ENCODE data around the gene HSPA8. TPM values are rescaled to one million over a fixed set of nuclear protein-coding genes. Genes with fewer than 3 reads are reported as not detected.
A peak's percentile ranks its signal among the peaks of the same experiment; 100 is the strongest.

The HSPA8 gene
- total and polyA plus RNA-seq, 4 experiments from 2014 or later: 809 to 1,778 (median 1,237) TPM

- Mint-ChIP-seq H3K9me3 (peaks cover 0 to 4% (median 0%) of the 10 kb centered on the region in 8 donors), H3K4me1 (peaks cover 26 to 75% (median 41%) of the 10 kb centered on the region in 4 donors), H3K36me3 (peaks cover 21 to 33% of the 10 kb centered on the region in 2 donors), H3K4me3 (peak overlapping the region in 6 of 8 donors; percentile 6 to 78 (median 64)), H3K27ac (peak overlapping the region; percentile 21 to 97 (median 90)), H3K27me3 (no peaks in the 10 kb centered on the region)
- DNase-seq: no peak
- no peaks in the 10 kb centered on the region for H3K9me3 ChIP-seq (ENCODE audit: control insufficient read depth in 1 of 2, low read length in 2 of 2)
- intact Hi-C loops (cut with micrococcal nuclease): no loop called here
- H3K27me3 ChIP-seq (ENCODE audit: insufficient read depth, low read length): no peaks in the 10 kb centered on the region
- H3K4me3 ChIP-seq (ENCODE audit: low read length in 2 of 2): no peak overlapping the region
- peak overlapping the region; percentile 99 for H3K27ac ChIP-seq (ENCODE audit: low read depth, low read length)
- peaks cover 12% of the 10 kb centered on the region for H3K36me3 ChIP-seq (ENCODE audit: insufficient read depth, low read length)
- ChIA-PET POLR2A (ENCODE audit: partially characterized antibody) (interaction anchor here (7.1 to 23.4 kb wide), 4 partner anchors 3 to 37 kb away, joined by 49 to 891 read pairs (median 424); partner anchors contain the start of gene HSPA8), CTCF (ENCODE audit: partially characterized antibody) (interaction anchor here (1.3 to 16.8 kb wide), 6 partner anchors 11 to 202 kb away, joined by 3 to 414 read pairs (median 18); no protein-coding TSS in a partner anchor)
- H3K4me1 ChIP-seq (ENCODE audit: insufficient read depth, low read length): peaks cover 55% of the 10 kb centered on the region
Measured at GRCh38 chr11:123065621-123066020, 3.7 kb upstream of the HSPA8 start.

- intact Hi-C loops (cut with micrococcal nuclease): loop anchor here (2.0 to 5.0 kb wide), 3 partner anchors 181 to 368 kb away; partner anchors contain the start of genes GRAMD1B and JHY
- no peak for DNase-seq
- Histone ChIP-seq H3K27me3 (ENCODE audit: insufficient read depth, low read length) (no peaks in the 10 kb centered on the region), H3K27ac (ENCODE audit: low read depth, low read length) (peak overlapping the region; percentile 99), H3K36me3 (ENCODE audit: insufficient read depth, low read length) (peaks cover 28% of the 10 kb centered on the region), H3K4me3 (ENCODE audit: low read length in 2 of 2) (peak overlapping the region; percentile 88 to 93), H3K4me1 (ENCODE audit: insufficient read depth, low read length) (peaks cover 53% of the 10 kb centered on the region), H3K9me3 (ENCODE audit: control insufficient read depth in 1 of 2, low read length in 2 of 2) (no peaks in the 10 kb centered on the region)
- peak overlapping the region; percentile 95 to 99 (median 97) for H3K27ac Mint-ChIP-seq
- peaks cover 28 to 75% (median 43%) of the 10 kb centered on the region in 4 donors for H3K4me1 Mint-ChIP-seq
- no peaks in the 10 kb centered on the region for H3K27me3 Mint-ChIP-seq
- CTCF ChIA-PET (ENCODE audit: partially characterized antibody): interaction anchor here (0.8 to 16.8 kb wide), 8 partner anchors 7 to 372 kb away, joined by 3 to 414 read pairs (median 18); no protein-coding TSS in a partner anchor
- peaks cover 0 to 7% (median 0%) of the 10 kb centered on the region in 8 donors for H3K9me3 Mint-ChIP-seq
- peak overlapping the region; percentile 97 to 100 (median 99) for H3K4me3 Mint-ChIP-seq
- peaks cover 37 to 46% of the 10 kb centered on the region in 2 donors for H3K36me3 Mint-ChIP-seq
- POLR2A ChIA-PET (ENCODE audit: partially characterized antibody): interaction anchor here (0.9 to 23.4 kb wide), 7 partner anchors 4 to 373 kb away, joined by 3 to 891 read pairs (median 236); partner anchors contain the start of genes HSPA8 and JHY
Measured at GRCh38 chr11:123063826-123064657, 2.1 kb upstream of the HSPA8 start.

GRCh38 chr11:123062892-123063825, 1.2 kb upstream of the HSPA8 start:
- intact Hi-C loops (cut with micrococcal nuclease): loop anchor here (1.0 to 5.0 kb wide), 7 partner anchors 7 to 369 kb away; partner anchors contain the start of genes GRAMD1B and JHY
- DNase-seq: peak; percentile 53 to 63 (median 60)
- H3K27ac Mint-ChIP-seq: peak overlapping the region; percentile 95 to 99 (median 97)
- H3K4me1 ChIP-seq (ENCODE audit: insufficient read depth, low read length): peaks cover 53% of the 10 kb centered on the region
- H3K4me3 Mint-ChIP-seq: peak overlapping the region; percentile 97 to 100 (median 99)
- H3K4me3 ChIP-seq (ENCODE audit: low read length in 2 of 2): peak overlapping the region; percentile 88 to 93
- POLR2A ChIA-PET (ENCODE audit: partially characterized antibody): interaction anchor here (0.9 to 23.4 kb wide), 13 partner anchors 5 to 407 kb away, joined by 3 to 891 read pairs (median 5); partner anchors contain the start of genes HSPA8 and JHY
- H3K9me3 ChIP-seq (ENCODE audit: control insufficient read depth in 1 of 2, low read length in 2 of 2): no peaks in the 10 kb centered on the region
- H3K27me3 ChIP-seq (ENCODE audit: insufficient read depth, low read length): no peaks in the 10 kb centered on the region
- peaks cover 36% of the 10 kb centered on the region for H3K36me3 ChIP-seq (ENCODE audit: insufficient read depth, low read length)
- H3K9me3 Mint-ChIP-seq: peaks cover 0 to 9% (median 0%) of the 10 kb centered on the region in 8 donors
- H3K4me1 Mint-ChIP-seq: peaks cover 33 to 75% (median 45%) of the 10 kb centered on the region in 4 donors
- CTCF ChIA-PET (ENCODE audit: partially characterized antibody): interaction anchor here (0.8 to 16.8 kb wide), 9 partner anchors 8 to 372 kb away, joined by 3 to 414 read pairs (median 6); no protein-coding TSS in a partner anchor
- peak overlapping the region; percentile 99 for H3K27ac ChIP-seq (ENCODE audit: low read depth, low read length)
- H3K27me3 Mint-ChIP-seq: no peaks in the 10 kb centered on the region
- peaks cover 46 to 55% of the 10 kb centered on the region in 2 donors for H3K36me3 Mint-ChIP-seq

GRCh38 chr11:123062158-123062891, 389 bp upstream of the HSPA8 start:
- no peaks in the 10 kb centered on the region for H3K9me3 ChIP-seq (ENCODE audit: control insufficient read depth in 1 of 2, low read length in 2 of 2)
- H3K27me3 ChIP-seq (ENCODE audit: insufficient read depth, low read length): no peaks in the 10 kb centered on the region
- Mint-ChIP-seq H3K4me3 (peak overlapping the region; percentile 97 to 100 (median 99)), H3K36me3 (peaks cover 54 to 63% of the 10 kb centered on the region in 2 donors), H3K4me1 (peaks cover 40 to 83% (median 52%) of the 10 kb centered on the region in 4 donors), H3K9me3 (peaks cover 0 to 9% (median 0%) of the 10 kb centered on the region in 8 donors), H3K27me3 (no peaks in the 10 kb centered on the region), H3K27ac (peak overlapping the region; percentile 95 to 99 (median 97))
- intact Hi-C loops (cut with micrococcal nuclease): loop anchor here (1.0 to 5.0 kb wide), 7 partner anchors 8 to 370 kb away; partner anchors contain the start of genes GRAMD1B and JHY
- H3K27ac ChIP-seq (ENCODE audit: low read depth, low read length): peak overlapping the region; percentile 99
- H3K36me3 ChIP-seq (ENCODE audit: insufficient read depth, low read length): peaks cover 45% of the 10 kb centered on the region
- H3K4me1 ChIP-seq (ENCODE audit: insufficient read depth, low read length): peaks cover 61% of the 10 kb centered on the region
- DNase-seq: peak; percentile 100
- H3K4me3 ChIP-seq (ENCODE audit: low read length in 2 of 2): peak overlapping the region; percentile 92 to 95
- ChIA-PET CTCF (ENCODE audit: partially characterized antibody) (interaction anchor here (0.6 to 16.8 kb wide), 9 partner anchors 8 to 185 kb away, joined by 3 to 414 read pairs (median 5); no protein-coding TSS in a partner anchor), POLR2A (ENCODE audit: partially characterized antibody) (interaction anchor here (0.6 to 23.4 kb wide), 29 partner anchors 4 to 1770 kb away, joined by 3 to 891 read pairs (median 4); partner anchors contain the start of genes HSPA8, JHY and SC5D)

GRCh38 chr11:123060277-123061000, 1.5 kb downstream of the HSPA8 start:
- intact Hi-C loops (cut with micrococcal nuclease): loop anchor here (5.0 kb wide), 2 partner anchors 242 to 372 kb away; partner anchors contain the start of gene GRAMD1B
- Histone ChIP-seq H3K27me3 (ENCODE audit: insufficient read depth, low read length) (no peaks in the 10 kb centered on the region), H3K4me3 (ENCODE audit: low read length in 2 of 2) (peak overlapping the region; percentile 92 to 95), H3K9me3 (ENCODE audit: control insufficient read depth in 1 of 2, low read length in 2 of 2) (no peaks in the 10 kb centered on the region), H3K4me1 (ENCODE audit: insufficient read depth, low read length) (peaks cover 71% of the 10 kb centered on the region), H3K27ac (ENCODE audit: low read depth, low read length) (peak overlapping the region; percentile 99), H3K36me3 (ENCODE audit: insufficient read depth, low read length) (peaks cover 64% of the 10 kb centered on the region)
- CTCF ChIA-PET (ENCODE audit: partially characterized antibody): interaction anchor here (0.7 to 16.8 kb wide), 9 partner anchors 8 to 187 kb away, joined by 3 to 414 read pairs (median 6); no protein-coding TSS in a partner anchor
- H3K27ac Mint-ChIP-seq: peak overlapping the region; percentile 81 to 99 (median 96)
- peaks cover 51 to 93% (median 63%) of the 10 kb centered on the region in 4 donors for H3K4me1 Mint-ChIP-seq
- peak in 1 of 5 donors; percentile 15 for DNase-seq
- peaks cover 0 to 9% (median 0%) of the 10 kb centered on the region in 8 donors for H3K9me3 Mint-ChIP-seq
- peaks cover 65 to 80% of the 10 kb centered on the region in 2 donors for H3K36me3 Mint-ChIP-seq
- POLR2A ChIA-PET (ENCODE audit: partially characterized antibody): interaction anchor here (0.8 to 23.4 kb wide), 6 partner anchors 8 to 371 kb away, joined by 3 to 891 read pairs (median 122); partner anchors contain the start of gene HSPA8
- H3K27me3 Mint-ChIP-seq: no peaks in the 10 kb centered on the region
- peak overlapping the region; percentile 97 to 100 (median 99) for H3K4me3 Mint-ChIP-seq

Measured in CD4-positive, alpha-beta memory T cell (primary cell).